ENCODE measurements around the gene CD244.
"Not testable (repeated sequence)": the region's sequence is repeated elsewhere in the genome, so short reads cannot be mapped to it uniquely, and the experiment has no call there.

CD244 gene

DNA sequence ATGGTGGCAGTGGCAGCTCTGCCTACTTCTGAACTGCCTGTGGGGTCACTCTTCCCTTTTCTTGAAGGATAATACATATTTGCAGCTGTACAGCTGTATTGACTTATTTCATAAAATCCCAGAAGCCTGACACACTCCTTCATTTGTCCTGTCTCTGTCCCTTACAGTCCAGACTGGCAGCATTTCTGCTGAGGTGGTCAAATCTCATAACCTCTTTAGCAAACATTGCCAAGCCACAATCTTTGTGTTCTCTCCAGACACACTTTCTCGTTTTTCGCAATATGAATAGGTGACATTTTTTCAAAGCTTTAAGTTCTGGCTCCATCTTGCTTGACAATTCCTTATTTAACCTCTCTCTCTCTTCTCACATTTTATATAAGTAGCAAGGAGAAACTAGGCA, 51.5 kb downstream of the CD244 start:
- DNase-seq (ENCODE audit: low spot score), result no peak

DNA sequence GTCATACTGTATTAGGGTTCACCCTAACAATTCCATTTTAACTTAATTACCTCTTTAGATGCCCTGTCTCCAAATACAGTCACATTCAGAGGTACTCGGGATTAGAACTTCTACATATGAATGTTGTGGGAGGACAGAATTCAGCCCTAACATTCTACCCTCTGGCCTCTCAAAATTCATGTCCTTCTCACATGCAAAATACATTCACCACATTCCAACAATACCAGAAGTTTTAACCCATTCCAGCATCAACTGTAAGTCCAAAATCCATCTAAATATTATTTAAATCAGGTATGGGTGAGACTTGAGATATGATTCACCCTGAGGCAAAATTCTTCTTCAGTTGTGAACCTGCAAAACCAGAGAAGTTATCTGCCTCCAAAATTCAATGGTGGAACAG, 52.2 kb downstream of the CD244 start:
- no peak for DNase-seq (ENCODE audit: low spot score)

DNA sequence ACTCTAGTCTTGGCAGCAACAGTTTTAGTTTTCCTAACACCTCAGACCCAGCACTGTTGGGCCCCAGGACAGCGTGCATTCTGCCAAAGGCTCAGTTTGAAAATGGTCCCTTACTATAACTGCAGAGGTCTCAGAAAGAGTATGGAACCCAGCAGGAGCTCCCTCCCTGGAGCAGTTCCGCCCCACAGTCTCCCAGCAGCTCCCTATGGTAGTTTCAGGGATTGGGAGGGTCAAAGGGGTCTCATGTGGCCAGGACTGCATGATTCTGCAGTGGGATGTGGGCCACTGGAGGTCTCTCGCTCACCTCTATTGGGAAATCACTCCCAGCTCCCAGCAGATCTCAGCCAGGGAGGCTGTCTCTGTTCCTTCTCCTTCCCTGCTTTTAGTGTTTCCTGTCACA, 54.4 kb downstream of the CD244 start:
- no peak for DNase-seq (ENCODE audit: low spot score)

DNA sequence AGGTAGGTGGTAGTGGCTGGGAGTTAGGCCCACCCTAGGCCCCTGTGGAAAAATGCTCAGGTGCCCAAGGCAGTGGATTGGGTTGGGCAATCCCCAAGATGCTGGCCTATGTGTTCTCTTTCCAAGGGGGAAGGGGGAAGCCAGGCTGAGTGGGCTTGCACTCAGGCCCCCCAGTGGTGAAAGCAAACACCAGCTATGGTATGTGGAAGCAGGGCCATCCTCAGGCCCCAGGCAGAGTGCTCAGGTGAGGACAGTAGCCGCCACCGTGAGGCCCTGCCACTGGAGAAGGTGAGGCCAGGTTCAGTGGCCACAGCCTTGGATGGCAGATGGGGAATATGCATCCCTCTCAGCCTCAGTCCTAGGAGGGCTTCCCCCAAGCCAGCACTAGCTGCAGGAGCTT, 54.9 kb downstream of the CD244 start:
- no peak for DNase-seq (ENCODE audit: low spot score)

DNA sequence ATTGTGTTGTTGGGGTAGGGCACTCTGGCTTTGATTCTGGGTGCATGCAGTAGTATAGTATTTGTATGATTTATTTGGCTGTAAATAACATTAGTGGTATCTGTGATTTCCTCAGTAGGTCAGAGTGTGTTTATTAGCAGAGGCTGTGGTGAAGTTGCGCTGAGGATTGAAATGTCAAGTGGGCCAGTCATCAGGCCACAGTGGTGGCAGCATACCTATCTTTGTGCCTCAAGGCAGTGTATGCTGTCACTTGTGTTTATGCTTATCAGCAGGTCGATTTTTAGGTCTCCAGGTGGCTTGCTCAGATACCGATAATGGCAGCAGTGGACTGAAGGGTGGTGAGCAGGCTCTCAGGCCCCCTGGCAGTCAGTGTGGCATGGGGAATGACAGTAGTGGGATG, 55.4 kb downstream of the CD244 start:
- DNase-seq (ENCODE audit: low spot score), result no peak

DNA sequence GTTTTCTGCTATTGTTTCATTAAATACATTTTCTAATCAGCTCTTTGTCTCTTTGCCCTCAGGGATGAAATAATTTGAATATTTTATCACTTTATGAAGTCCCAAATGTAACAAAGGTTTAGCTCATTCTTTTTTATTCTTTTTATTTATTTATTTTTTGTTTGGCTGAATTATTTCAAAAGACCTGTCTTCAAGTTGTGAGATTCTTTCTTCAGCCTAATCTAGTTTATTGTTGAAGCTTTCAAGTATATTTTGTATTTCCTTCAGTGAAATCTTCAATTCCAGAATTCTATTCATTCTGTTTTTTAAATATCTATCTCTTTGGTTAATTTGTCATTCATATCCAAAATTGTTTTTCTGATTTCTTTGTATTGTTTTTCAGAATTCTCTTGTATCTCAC, 55.9 kb downstream of the CD244 start:
- no peak for DNase-seq (ENCODE audit: low spot score)

DNA sequence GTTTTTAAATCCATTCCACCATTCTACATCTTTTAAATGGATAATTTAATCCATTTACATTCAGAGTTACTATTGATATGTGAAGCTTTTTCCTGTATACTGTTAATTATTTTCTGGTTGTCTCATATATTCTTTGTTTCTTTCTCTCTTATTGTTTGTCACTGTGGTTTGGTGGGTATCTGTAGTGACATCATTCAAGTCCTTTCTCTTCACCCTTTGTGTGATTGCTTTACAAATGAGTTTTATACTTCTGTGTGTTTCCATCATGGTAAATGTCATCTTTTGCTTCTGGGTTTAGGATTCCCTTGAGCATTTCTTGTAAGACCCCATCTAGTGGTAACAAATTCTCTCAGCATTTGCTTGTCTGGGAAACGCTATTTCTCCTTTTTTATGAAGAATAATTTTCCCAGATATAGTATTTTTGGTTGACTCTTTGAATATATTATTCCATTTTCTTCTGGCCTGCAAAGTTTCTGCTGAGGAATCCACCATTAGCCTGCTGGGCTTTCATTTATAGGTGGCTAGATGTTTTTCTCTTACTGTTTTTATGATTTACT, 56.5 kb downstream of the CD244 start:
- DNase-seq (ENCODE audit: low spot score), result no peak

DNA sequence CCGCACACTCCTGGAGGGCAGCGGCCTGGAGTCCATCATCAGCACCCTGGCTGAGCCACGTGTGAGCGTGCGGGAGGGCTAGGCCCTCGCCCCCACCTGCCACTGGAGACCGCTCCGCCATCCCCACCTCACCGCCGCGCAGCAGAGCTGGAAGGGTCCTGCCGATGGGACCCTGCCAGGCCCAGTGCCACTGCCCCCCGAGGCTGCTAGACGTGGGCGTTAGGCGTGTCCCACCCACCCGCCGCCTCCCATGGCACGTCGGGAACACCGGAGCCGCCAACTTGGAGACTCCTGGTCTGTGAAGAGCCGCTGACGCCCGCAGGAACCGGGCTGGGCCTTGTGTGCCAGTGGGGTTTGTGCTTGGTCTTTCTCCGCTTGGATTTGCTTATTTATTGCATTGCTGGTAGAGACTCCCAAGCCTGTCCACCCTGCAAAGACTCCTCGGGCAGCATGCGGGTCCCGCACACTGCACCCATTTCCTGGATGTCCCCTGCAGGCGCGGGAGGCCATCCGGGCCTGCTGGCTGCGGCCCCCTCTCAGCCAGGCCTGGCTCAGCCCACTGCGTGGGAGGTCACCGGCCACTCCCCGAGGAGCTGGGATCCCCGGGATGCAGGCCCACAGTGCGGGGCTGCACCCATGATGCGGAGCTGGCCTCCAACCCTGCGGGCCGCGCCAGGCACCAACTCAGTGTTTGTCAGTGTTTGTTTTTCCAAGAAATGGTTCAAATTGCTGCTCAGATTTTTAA, 60.7 kb downstream of the CD244 start:
- no peak for DNase-seq (ENCODE audit: low spot score)

DNA sequence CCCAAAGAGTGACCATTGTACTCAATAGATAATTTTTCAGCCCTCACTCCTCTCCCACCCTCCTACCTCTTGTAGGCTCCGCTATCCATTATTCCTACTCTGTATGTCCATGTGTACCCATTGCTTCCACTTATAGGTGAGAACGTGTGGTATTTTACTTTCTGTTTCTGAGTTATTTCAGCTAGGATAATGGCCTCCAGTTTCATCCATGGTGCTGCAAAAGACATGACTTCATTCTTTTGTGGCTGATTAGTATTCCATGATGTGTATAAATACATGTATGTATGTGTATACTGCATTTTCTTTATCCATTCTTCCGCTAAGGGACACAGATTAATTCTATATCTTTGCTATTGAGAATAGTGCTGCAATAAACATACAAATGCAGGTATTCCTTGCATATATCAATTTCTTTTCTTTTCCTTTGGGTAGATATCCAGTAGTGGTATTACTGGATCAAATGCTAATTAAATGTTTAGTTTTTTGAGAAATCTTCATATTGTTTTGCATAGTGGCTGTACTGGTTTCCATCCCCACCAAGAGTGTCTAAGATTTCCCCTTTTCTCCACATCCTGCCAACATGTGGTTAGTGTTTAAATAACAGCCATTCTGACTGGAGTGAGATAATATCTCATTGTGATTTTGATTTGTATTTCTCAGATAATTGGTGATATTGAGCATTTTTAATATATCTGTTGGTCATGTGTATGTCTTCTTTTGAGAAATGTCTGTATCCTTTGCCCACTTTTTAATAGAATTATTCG, 61.9 kb downstream of the CD244 start:
- no peak for DNase-seq (ENCODE audit: low spot score)

DNA sequence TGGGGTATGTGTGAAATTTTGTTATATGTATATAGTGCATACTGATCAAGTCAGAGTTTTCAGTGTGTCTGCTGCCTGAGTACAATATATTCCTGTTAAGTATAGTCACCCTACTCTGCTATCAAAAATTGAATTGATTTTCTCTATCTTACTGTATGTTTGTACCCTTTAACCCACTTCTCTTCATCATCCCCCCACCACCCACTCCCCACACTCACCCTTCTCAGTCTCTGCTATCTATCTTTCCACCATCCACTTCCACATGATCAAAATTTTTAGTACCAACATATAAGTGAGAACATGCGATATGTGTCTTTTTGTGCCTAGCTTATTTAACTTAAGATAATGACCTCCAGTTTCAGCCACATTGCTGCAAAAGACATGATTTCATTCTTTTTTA, 62.5 kb downstream of the CD244 start:
- no peak for DNase-seq (ENCODE audit: low spot score)

DNA sequence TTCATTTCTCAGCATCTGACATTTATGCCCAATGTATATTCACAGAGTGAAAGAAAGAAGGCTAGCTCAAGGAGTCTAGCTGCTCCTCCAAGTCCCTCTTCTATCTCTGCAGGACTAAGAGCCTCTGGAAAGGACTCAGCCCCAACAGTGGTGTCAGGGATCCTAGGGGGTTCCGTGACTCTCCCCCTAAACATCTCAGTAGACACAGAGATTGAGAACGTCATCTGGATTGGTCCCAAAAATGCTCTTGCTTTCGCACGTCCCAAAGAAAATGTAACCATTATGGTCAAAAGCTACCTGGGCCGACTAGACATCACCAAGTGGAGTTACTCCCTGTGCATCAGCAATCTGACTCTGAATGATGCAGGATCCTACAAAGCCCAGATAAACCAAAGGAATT, 63.0 kb downstream of the CD244 start:
- no peak for DNase-seq (ENCODE audit: low spot score)

DNA sequence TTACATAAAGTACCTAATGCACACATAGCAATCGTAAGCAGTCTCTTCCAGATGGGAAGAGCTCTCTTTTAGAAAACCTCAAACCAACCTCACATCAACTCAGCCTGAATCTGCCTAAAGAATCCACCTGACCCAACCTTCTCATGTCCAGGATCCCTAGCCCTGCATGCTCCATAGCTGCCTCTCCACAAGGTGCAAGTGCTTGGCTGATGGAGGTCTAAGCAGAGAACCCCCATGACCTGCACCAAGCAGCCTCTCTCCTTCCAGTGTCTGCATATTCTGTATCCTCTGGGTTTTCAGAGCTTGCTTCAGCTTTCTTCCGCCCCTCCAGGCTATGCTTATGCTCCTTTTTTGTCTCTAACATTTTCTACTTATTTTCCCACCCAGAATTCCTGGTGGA, 64.2 kb downstream of the CD244 start:
- no peak for DNase-seq (ENCODE audit: low spot score)

DNA sequence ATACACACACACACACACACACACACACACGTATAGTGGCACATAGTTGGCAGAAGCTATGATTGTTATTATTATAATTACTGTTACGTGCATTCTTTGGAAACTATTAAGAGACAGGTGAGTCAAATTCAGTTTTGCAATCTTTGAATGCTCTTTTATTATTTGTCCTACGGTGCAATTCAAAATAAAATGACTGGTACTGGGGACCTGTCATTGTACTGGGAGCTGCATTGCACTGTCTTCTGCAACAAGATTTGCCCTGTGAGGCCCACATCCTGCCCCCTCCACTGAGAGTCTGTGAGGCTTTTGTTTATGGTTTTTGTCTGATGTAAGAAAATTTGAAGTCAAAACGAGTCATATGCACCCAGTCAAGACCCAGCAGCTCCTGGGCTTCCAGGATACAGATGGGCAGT, 64.8 kb downstream of the CD244 start:
- no peak for DNase-seq (ENCODE audit: low spot score)

DNA sequence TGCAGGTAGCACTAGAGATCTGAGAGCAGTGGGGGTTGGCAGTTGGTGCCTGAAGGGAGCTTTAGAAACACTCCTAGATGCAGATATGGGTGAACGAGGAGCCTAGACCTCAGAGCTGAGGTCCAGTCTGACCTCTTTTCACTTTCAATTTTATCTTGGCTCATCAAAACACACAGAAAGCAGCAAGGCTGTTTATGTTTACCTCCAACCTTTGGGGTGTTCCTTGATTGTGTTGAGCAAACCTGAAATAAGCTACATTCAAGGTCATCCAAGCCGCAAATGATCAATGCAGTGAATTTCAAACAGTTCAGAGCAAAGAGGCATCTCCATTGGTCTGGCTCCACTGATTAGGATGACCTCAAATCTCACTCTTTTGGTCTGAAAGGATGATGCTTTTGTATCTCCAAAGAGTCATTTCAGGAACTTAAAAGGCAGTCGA, 65.4 kb downstream of the CD244 start:
- no peak for DNase-seq (ENCODE audit: low spot score)

DNA sequence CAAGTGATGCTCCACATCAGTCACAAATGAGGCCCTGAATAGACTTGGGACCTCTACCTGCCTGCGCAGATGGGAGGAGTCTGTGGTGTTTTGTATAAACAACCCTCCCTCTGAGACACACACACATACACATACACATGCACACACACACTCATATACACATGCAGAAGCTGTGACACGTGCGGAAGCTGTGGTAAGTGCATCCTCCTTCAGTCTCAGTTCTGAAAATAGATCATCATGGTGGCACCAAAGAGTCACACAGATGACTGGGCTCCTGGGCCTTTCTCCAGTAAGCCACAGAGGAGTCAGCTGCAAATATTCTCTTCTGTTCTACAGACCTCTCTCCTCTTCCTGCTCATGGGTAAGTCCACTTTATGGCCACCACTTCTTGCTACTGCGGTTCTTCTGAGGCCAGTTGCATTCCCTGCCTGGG, 66.7 kb downstream of the CD244 start, which contains the start of gene LY9:
TSS of gene LY9 (plus strand) at position 224 of the 433 bp plus-strand sequence. CDS start at position 238, 14 bp downstream.
- no peak for DNase-seq (ENCODE audit: low spot score)

DNA sequence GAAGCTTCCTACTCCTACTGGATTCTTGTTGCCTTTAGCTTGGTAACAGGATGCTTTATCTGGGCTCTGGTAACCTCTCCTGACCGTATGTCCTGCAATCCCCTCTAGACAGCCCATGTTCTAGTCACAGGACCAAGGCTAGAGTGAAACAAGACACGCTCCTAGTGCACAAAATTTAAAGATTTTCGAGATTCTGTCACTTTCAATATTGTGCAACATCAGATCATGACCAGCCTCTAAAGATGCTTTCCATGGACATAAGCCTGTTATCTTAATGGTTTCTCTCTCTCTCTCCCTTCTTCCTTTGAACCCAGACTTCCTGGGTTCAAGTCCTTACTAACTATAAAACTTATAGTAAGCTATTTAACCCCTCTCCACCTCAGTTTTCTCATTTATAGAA, 68.3 kb downstream of the CD244 start:
- DNase-seq (ENCODE audit: low spot score), result no peak

DNA sequence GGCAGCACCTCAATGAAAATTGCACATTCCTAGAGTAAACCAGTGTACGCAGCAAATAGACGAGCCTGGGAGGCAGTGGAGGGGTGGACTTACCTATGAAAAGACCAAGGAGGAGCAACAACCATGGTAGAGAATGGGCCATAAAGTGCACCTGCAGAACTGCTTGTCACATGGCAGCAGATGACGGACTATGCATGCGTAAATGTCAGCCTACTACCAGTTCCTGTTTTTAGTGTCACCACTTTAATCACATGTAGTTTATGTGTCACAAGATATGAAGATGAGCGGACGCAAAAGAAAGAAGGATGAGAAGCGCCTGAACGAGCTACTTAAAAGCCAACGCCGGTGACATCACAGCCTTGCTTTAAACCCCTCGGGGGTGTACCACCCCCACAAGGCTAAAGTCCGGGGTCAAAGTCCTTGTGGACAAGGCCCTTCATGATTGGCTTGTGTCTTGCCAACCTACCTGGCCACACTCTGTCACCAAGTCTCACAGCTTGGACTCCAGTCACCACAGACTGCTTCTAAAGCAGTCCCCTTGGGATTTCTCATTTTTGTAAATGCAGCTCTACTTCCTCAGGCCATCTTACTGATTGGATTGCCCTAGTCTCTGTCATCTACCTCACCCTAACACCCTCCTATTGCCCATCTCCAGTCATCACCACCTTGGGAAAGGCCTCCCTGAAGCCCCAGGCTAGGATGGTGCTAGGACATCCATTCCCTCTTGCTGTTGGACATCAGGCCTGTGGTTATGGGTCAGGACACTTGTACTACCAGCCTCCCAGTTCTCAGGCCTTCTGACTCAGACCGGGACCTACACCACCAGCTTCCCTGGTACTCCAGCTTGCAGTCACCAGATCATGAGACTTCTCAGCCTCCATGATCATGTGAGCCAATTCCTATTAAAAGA, 72.7 kb downstream of the CD244 start:
- DNase-seq (ENCODE audit: low spot score), result no peak

DNA sequence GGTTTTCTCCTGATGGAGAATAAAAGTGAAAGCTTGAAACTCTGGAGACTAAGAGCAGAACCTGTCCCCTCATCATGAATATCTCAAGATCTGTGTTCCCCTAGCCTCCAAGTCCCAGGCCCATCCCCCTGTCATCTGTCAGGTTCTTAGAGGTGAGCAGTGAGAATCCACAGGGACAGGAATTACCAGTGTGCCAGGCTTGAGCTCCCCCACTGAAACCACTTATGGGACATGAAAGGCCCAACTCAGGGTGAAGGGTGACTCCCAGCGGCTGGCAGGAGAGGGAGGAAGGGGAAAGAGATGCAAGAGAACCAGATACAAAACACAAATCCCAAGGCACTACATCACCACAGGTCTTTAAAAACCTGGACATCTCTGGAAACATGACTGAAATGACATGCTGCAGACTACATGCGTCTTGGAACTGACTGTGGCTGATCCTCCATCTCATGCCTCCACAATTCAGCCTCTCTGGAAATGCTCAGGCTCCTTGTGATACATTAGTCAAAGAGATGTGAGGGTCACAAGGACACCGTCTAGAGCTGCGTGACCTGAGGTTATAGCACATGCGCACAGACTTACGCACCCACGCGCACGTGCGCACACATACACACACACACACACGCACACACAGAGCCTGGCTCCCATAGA, 73.5 kb downstream of the CD244 start:
- no peak for DNase-seq (ENCODE audit: low spot score)

DNA sequence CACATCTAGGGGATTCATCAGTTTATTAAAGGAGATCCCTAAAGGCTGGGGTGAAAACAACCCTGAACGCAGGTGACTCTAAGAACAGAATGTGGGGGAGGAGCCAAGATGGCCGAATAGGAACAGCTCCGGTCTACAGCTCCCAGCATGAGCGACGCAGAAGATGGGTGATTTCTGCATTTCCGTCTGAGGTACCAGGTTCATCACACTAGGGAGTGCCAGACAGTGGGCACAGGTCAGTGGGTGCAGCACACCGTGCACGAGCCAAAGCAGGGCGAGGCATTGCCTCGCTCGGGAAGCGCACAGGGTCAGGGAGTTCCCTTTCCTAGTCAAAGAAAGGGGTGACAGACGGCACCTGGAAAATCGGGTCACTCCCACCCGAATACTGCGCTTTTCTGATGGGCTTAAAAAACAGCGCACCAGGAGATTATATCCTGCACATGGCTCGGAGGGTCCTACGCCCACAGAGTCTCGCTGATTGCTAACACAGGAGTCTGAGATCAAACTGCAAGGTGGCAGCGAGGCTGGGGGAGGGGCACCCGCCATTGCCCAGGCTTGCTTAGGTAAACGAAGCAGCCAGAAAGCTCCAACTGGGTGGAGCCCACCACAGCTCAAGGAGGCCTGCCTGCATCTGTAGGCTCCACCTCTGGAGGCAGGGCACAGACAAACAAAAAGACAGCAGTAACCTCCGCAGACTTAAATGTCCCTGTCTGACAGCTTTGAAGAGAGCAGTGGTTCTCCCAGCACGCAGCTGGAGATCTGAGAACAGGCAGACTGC, 79.5 kb downstream of the CD244 start:
- not testable (repeated sequence) for DNase-seq (ENCODE audit: low spot score)

DNA sequence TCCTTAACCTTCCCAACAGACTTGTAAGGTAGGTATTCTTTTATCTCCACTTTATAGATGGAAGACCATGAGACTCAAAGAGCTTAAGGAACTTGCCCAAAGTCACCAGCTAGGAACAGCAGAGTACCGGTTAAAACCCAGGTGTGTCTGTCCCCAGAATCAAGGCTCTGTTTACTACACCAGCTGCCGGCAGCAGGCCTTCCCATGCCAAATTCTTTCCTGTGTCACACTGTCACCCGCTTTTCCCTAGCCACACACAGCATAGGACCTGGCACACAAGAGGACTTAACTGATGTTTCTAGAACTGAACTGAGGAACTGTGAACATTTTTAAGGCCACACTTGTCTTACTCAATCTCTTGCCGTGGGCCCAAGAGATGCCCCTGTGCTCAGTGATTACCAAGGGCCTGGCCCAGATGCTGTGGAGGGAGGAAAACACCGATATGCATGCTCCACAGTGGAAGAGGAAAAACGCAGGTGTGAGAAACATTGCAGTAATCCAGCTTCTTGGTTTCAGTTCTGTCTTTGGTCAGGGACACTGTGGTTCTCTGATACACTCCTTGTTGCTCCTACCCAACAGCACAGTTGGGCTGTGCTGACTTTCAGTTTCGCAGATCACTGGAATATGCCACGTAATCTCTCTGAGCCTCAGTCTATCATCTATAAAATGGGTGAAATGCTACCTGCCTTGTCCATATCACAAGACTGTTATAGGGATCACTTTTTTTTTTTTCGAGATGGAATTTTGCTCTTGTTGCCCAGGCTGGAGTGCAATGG, 80.6 kb downstream of the CD244 start:
- no peak for DNase-seq (ENCODE audit: low spot score)

Data from COLO829 (cell line).